ENCODE results near the gene HTR3B. TPM values are rescaled to one million over a fixed set of nuclear protein-coding genes. Genes with fewer than 3 reads are reported as not detected.

The HTR3B gene
- total and polyA plus RNA-seq, 8 donors: 0.18 TPM; not detected in 7

- H3K36me3 ChIP-seq: no peaks in the 10 kb centered on the region
- H3K27me3 ChIP-seq: peaks cover 0 to 41% (median 3%) of the 10 kb centered on the region in 3 donors
- no peak overlapping the region for H3K27ac ChIP-seq
- DNase-seq: no peak
- intact Hi-C loops (cut with DNase I; ENCODE audit: low total_unique reads): no loop called here
- WGBS, 5 donors: 76 to 91% (median 84%) methylated on average over 10 of the region's 10 CpGs
- H3K4me1 ChIP-seq: no peaks in the 10 kb centered on the region
- no peak overlapping the region for H3K4me3 ChIP-seq
- no peaks in the 10 kb centered on the region for H3K9me3 ChIP-seq
- TF ChIP-seq POLR2A (IDR thresholded peaks at IDR 0.05): no peak
- TF ChIP-seq EP300 (IDR thresholded peaks at IDR 0.05): no peak
- no peak for TF ChIP-seq POLR2AphosphoS5 (IDR thresholded peaks at IDR 0.05)
- TF ChIP-seq CTCF (IDR thresholded peaks at IDR 0.05): no peak
These were observed 48.0 kb downstream of the HTR3B start for GRCh38 chr11:113952588-113952987.

GRCh38 chr11:113954235-113954634 is 49.6 kb downstream of the HTR3B start:
- WGBS, 5 donors: 38 to 59% (median 50%) methylated on average over 6 of the region's 6 CpGs
- no peaks in the 10 kb centered on the region for H3K9me3 ChIP-seq
- no peak for DNase-seq
- no peak overlapping the region for H3K27ac ChIP-seq
- TF ChIP-seq EP300 (IDR thresholded peaks at IDR 0.05) (no peak), POLR2A (IDR thresholded peaks at IDR 0.05) (no peak)
- no peak overlapping the region for H3K4me3 ChIP-seq
- peaks cover 0 to 44% (median 3%) of the 10 kb centered on the region in 3 donors for H3K27me3 ChIP-seq
- no peaks in the 10 kb centered on the region for H3K4me1 ChIP-seq
- intact Hi-C loops (cut with DNase I; ENCODE audit: low total_unique reads): no loop called here
- H3K36me3 ChIP-seq: no peaks in the 10 kb centered on the region

DNA sequence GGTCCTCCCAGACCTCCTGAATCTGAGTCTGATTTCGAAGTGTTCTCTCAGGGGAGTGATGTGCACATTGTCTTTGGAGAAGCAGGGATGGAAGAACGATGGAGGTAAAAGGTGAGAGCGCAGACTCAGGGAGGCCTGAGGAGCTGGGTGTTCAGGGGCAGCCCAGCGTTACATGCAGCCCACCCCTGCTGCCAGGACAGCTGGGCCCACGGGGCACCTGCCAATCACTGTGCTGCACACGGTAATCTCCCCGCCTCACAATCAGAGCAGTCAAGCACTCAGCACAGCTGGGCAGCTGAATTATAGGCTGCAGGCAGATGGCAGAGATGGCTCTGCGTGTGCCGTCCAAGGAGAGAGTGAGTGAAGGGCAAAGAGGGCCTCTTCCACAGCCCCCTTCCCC is 52.4 kb downstream of the HTR3B start:
- no peaks in the 10 kb centered on the region for H3K36me3 ChIP-seq
- intact Hi-C loops (cut with DNase I; ENCODE audit: low total_unique reads): no loop called here
- H3K4me3 ChIP-seq: no peak overlapping the region
- no peaks in the 10 kb centered on the region for H3K4me1 ChIP-seq
- WGBS, 5 donors: 53 to 86% (median 61%) methylated on average over 5 to 9 of the region's 9 CpGs
- no peaks in the 10 kb centered on the region for H3K9me3 ChIP-seq
- H3K27me3 ChIP-seq: peaks cover 0 to 33% (median 3%) of the 10 kb centered on the region in 3 donors
- H3K27ac ChIP-seq: no peak overlapping the region
- DNase-seq: no peak
- TF ChIP-seq POLR2A (IDR thresholded peaks at IDR 0.05) (no peak), EP300 (IDR thresholded peaks at IDR 0.05) (no peak)

- H3K27ac ChIP-seq: no peak overlapping the region
- TF ChIP-seq POLR2AphosphoS5 (IDR thresholded peaks at IDR 0.05): no peak
- no peak for TF ChIP-seq EP300 (IDR thresholded peaks at IDR 0.05)
- no peak for TF ChIP-seq CTCF (IDR thresholded peaks at IDR 0.05)
- TF ChIP-seq POLR2A (IDR thresholded peaks at IDR 0.05): no peak
- WGBS, 5 donors: 65 to 74% (median 66%) methylated on average over 9 of the region's 9 CpGs
- H3K4me3 ChIP-seq: no peak overlapping the region
- no peaks in the 10 kb centered on the region for H3K36me3 ChIP-seq
- no peaks in the 10 kb centered on the region for H3K9me3 ChIP-seq
- H3K4me1 ChIP-seq: no peaks in the 10 kb centered on the region
- intact Hi-C loops (cut with DNase I; ENCODE audit: low total_unique reads): no loop called here
- H3K27me3 ChIP-seq: peaks cover 0 to 6% (median 0%) of the 10 kb centered on the region in 3 donors
- DNase-seq: no peak
These were observed 56.2 kb downstream of the HTR3B start for GRCh38 chr11:113960702-113961330.

GRCh38 chr11:113967361-113967760 is 62.8 kb downstream of the HTR3B start:
- peaks cover 0 to 19% (median 0%) of the 10 kb centered on the region in 3 donors for H3K27me3 ChIP-seq
- no peak for TF ChIP-seq EP300 (IDR thresholded peaks at IDR 0.05)
- TF ChIP-seq CTCF (IDR thresholded peaks at IDR 0.05): no peak
- no peak for TF ChIP-seq POLR2A (IDR thresholded peaks at IDR 0.05)
- no peak for TF ChIP-seq POLR2AphosphoS5 (IDR thresholded peaks at IDR 0.05)
- H3K27ac ChIP-seq: no peak overlapping the region
- H3K9me3 ChIP-seq: no peaks in the 10 kb centered on the region
- intact Hi-C loops (cut with DNase I; ENCODE audit: low total_unique reads): no loop called here
- no peaks in the 10 kb centered on the region for H3K36me3 ChIP-seq
- DNase-seq: no peak
- H3K4me1 ChIP-seq: no peaks in the 10 kb centered on the region
- no peak overlapping the region for H3K4me3 ChIP-seq
- 31 to 54% (median 40%) methylated on average over 1 of the region's 1 CpG for WGBS, 5 donors
